Measurements from ENCODE around the gene CDCP1.

DNA sequence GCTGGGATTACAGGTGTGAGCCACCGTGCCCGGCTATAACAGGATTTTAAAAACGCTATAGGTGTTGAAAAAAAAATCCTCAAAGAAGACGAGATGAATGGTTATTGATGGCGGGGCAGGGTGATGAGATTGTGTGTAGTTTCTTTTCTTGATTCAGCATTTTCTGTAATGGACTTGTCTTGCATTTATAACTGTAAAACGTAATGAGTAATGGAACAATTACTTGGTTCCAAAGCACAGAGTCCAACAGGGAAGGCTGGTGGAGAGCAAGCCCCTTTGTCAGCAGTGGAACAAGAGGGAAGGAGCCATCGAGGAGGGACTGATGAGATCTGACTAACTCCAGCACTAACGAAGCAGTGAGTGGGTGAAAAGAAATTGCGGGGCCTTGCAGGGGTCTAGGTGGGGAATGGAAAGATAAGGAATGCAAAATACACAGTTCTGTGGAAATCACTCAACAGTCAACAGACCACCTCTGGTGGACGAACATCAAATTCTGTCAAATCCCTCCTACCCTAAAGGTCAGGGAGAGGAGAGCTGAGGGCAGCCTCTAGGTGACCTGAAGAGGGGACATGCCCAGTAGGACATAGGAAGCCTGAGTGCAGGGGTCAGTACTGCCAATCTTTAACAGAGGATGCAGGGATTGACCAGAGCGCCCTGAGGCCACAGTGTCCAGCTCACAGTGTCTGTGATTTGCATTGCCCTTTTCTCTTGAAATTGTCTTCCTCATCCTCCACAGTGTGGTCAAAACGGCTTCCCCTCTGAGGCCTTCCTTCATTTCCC lies 23.1 kb upstream of the CDCP1 start:
- TF ChIP-seq, protein P1, sequence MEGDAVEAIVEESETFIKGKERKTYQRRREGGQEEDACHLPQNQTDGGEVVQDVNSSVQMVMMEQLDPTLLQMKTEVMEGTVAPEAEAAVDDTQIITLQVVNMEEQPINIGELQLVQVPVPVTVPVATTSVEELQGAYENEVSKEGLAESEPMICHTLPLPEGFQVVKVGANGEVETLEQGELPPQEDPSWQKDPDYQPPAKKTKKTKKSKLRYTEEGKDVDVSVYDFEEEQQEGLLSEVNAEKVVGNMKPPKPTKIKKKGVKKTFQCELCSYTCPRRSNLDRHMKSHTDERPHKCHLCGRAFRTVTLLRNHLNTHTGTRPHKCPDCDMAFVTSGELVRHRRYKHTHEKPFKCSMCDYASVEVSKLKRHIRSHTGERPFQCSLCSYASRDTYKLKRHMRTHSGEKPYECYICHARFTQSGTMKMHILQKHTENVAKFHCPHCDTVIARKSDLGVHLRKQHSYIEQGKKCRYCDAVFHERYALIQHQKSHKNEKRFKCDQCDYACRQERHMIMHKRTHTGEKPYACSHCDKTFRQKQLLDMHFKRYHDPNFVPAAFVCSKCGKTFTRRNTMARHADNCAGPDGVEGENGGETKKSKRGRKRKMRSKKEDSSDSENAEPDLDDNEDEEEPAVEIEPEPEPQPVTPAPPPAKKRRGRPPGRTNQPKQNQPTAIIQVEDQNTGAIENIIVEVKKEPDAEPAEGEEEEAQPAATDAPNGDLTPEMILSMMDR (conservative IDR thresholded peaks at IDR 0.05): no peak
- TF ChIP-seq ZFX (IDR thresholded peaks at IDR 0.05): no peak
